ENCODE data around the gene SMARCE1.

The SMARCE1 gene

DNA sequence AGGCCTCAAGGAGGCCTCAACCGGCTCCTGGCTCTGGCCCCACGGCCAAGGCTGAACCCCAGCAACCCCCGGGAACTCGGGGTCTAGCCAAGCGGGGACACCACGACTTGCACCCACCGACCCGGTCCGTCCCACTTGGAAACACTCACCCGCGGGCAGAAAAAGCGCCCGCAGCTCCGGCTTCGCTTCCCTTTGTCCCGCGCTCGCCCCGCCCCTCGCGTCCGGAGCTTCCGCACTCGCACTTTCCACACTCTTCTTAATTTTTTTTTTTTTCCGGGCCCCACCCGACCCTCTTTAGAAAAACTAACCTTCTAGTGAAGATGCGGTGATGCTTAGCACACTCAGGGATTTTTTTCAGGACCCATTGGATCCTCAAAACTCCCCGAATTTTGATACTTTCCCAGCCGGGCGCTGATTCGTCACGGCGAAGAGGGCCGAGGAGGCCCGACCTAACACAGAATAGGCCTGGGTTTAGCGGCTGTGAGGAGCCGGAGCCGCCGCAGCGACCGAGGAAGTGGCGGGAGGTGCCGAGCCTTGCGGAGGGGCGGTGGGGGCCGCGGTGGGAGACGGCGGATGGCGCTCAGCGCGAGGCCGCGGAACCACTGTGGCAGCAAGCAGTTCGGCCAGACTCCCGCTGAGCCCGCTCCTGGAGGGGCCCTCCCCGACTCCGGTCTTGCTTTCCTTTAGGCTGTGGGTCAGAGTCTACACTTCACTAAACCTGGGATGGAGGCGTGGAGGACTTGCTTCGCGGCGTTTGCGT, at the start of gene SMARCE1:
Gene SMARCE1 (minus strand): TSS at position 195 of the 760 bp plus-strand sequence. CDS start 2,016 bp downstream, outside the sequence.
- DNase-seq (ENCODE audit: low read depth in 3 of 3) = peak; percentile 39 to 64 (median 46)

DNA sequence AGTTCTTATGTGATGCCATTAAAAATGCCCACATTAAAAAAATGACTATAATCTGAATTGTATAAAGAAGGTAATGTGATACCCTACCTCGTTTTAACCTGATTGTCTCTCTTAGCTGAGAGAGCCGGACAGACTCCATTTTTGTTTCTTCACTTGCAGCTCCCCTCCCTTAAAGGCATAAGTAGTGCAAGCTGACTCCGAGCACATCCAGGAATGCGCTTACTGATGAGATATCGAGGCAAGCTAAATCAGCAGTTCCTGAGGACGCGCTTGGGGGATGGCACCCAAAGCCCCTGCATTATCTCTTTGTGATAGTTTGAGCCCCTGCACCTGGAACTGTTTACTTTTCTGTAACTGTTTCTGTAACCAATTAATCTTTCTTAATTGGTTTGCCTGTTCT, 49.7 kb upstream of the SMARCE1 start:
- no peak for DNase-seq (ENCODE audit: low read depth in 3 of 3)

- no peak for DNase-seq (ENCODE audit: low read depth in 3 of 3)
These were observed 49.0 kb upstream of the SMARCE1 start for GRCh38 chr17:40696651-40697072.

DNA sequence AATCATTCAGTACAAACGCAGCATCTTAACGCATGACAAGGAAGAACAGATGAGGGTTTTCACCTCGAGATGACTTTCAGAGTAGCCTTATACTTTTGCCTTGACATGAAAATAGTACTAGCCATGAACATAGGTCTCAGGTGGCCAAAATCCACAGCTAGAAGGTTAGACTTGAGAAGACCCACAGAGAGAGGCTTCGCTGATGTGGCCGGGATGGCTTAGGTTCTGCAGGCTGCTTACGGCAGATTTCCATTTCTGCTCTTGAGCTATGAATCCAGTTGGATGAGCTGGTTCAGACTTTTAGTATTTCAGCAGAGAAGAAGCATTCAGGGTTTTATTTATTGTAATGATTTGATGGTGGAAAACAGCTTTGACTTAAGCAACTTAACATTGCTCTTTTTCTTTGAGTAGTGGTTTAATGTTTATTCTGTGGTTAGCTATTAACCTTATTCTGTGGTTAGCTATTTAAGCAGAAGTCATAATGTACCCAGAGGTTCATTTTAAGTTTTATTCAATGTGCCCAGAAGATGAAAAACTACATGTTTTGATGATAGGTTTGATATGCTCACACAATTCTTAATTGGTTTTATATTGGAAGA, 48.4 kb upstream of the SMARCE1 start:
- DNase-seq (ENCODE audit: low read depth in 3 of 3) = no peak

- no peak for DNase-seq (ENCODE audit: low read depth in 3 of 3)
These were observed 47.0 kb upstream of the SMARCE1 start for GRCh38 chr17:40694584-40694983.

DNA sequence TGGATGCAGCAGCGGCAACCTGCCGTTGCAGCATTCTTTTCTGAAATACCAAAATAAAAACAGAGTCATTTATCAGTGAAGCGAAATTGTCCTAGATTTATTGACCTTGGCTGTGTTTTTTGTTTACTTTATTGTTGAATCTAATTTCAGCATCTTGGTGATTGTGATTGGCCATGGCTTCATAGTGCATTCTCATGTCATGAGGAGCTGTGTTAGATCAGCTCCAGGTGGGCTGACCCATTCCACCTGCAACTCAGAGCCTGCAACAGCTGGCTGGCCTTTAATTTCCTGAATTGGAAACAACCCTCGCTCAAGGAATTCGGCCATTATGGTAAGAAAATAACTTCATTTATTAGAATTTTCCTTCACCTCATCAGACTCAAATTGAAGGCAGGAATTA, 39.5 kb upstream of the SMARCE1 start:
- no peak for DNase-seq (ENCODE audit: low read depth in 3 of 3)

- DNase-seq (ENCODE audit: low read depth in 3 of 3) = no peak
These were observed 38.6 kb upstream of the SMARCE1 start for GRCh38 chr17:40686192-40686591.

- no peak for DNase-seq (ENCODE audit: low read depth in 3 of 3)
These were observed 33.4 kb upstream of the SMARCE1 start for GRCh38 chr17:40680998-40681397.

GRCh38 chr17:40679523-40679907, 31.9 kb upstream of the SMARCE1 start:
- DNase-seq (ENCODE audit: low read depth in 3 of 3) = no peak

- no peak for DNase-seq (ENCODE audit: low read depth in 3 of 3)
These were observed 31.4 kb upstream of the SMARCE1 start for GRCh38 chr17:40678902-40679522.

DNA sequence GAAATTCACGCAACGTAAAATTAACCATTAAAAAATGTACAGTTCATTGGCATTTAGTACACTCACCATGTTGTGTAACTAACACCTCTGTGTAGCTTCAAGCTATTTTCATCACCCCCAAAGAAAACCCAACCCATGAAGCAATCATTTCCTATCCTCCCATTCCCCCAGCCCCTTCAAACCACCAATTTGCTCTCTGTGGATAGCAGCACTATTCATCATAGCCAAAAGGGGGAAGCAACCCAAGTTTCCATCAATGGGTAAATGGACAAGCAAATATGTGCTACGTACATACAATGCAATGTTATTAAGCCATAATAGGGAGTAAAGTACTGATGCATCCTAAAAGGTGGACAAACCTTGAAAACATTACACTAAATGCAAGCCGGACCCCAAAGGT, 28.3 kb upstream of the SMARCE1 start:
- DNase-seq (ENCODE audit: low read depth in 3 of 3) = no peak

GRCh38 chr17:40672654-40673053, 25.0 kb upstream of the SMARCE1 start:
- DNase-seq (ENCODE audit: low read depth in 3 of 3) = no peak

DNA sequence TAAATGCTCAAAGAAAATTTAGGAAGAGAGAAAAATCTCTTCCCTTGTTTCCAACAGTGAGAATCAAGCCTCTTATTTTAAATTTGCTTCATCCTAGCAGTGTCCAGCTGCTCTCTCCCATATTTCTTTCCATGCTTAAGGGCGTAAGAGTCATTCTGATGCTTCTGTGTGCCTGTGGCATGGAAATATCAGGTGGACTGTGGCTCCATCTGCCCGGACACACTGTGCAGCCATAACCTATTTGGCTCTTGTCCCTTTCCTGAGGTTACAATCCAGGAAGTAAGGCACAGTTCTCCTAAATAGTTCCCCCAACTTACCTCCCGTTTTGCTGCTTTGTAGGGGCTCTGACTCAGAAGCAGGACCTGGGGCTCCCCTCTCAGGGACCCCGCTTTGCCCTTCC, 23.7 kb upstream of the SMARCE1 start:
- no peak for DNase-seq (ENCODE audit: low read depth in 3 of 3)

GRCh38 chr17:40666331-40666730, 18.7 kb upstream of the SMARCE1 start:
- no peak for DNase-seq (ENCODE audit: low read depth in 3 of 3)

DNA sequence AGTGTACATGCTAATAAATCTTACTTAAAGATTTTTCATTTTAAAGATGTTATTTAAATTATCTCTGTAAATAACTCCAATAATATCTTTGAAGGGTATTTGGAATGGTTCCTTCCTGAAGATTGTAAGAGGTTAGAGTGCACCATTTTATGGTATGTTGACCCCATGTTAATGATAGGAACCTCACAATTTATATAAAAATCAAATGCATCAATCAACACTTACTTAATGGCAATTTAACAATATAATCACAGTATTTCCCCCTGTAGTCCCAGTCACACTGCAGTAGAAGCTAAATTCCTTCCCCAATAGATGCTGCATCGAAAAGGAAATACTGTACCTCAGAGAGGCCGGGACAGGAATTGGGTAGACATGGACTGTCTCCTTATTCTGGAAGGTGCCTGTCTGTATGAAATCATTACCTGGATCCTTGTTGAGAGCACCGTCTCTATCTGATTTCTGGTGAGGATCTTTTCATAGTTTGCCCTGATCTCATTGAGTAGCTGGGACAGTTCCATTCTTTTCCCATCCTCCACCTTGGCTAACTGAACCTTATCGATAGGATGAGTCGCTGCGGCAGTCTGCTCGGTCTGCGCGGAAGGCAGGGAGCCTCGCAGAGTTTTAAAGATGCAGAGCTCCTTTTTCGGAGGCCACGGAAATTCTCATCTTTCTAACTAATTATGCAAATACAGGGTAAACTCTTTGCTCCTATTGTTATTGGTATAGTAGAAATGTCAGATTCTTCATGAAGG, 17.1 kb upstream of the SMARCE1 start, which contains the start of gene KRT222:
Gene KRT222 (minus strand): TSS at position 596 of the 752 bp plus-strand sequence. CDS start 78 bp downstream, at position 518.
- no peak for DNase-seq (ENCODE audit: low read depth in 3 of 3)

- no peak for DNase-seq (ENCODE audit: low read depth in 3 of 3)
These were observed 15.6 kb upstream of the SMARCE1 start for GRCh38 chr17:40663252-40663651.

- no peak for DNase-seq (ENCODE audit: low read depth in 3 of 3)
These were observed 12.3 kb upstream of the SMARCE1 start for GRCh38 chr17:40659911-40660310.

DNA sequence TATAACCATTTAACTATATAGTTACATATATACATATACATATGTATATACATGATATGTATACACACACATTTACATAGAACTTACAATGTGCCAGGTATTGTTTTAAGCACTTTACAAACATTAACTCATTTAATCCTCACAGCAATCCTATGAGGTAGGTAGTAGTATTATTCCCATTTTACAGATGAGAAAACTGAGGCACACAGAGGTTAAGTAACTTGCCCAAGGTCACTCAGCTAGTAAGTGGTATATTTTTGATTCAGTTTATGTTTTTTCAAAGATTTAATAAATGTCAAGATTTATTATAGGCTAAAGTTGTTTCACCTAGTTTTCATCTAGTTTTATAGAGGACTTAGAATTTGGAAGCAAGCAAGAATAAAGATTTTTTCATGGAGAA, 10.8 kb upstream of the SMARCE1 start:
- DNase-seq (ENCODE audit: low read depth in 3 of 3) = no peak

GRCh38 chr17:40651939-40652338, 4.3 kb upstream of the SMARCE1 start:
- no peak for DNase-seq (ENCODE audit: low read depth in 3 of 3)

DNA sequence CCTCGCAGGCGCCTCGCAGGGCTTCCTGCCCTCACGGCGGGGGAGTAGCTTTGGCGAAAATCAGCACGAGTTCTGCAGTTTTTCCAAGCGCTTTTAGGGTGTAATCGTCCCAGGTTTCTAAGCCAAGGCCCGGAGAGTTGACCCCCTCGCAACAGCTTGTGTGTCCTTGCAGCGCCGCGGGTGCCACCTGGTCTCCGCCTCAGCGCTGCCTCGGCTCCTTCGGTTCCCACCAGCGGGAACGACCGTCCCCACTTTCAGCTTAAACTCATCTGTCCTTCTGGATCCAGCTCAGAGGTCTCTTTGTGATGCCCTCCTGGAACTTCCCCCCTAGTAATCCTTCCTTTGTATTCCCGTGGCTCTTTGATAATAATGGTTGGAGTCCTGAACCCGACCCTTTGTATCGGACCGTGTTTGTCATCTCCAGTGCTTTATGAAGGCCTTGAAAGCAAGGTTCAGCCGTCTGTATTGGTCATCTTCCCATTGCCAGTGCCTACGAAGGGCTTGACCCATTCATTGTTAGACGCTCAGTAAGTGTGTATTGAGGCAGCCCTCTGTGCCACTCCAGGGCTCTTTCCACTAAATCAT, 858 bp upstream of the SMARCE1 start:
- peak in 1 of 3 experiments; percentile 0 for DNase-seq (ENCODE audit: low read depth in 3 of 3)

DNA sequence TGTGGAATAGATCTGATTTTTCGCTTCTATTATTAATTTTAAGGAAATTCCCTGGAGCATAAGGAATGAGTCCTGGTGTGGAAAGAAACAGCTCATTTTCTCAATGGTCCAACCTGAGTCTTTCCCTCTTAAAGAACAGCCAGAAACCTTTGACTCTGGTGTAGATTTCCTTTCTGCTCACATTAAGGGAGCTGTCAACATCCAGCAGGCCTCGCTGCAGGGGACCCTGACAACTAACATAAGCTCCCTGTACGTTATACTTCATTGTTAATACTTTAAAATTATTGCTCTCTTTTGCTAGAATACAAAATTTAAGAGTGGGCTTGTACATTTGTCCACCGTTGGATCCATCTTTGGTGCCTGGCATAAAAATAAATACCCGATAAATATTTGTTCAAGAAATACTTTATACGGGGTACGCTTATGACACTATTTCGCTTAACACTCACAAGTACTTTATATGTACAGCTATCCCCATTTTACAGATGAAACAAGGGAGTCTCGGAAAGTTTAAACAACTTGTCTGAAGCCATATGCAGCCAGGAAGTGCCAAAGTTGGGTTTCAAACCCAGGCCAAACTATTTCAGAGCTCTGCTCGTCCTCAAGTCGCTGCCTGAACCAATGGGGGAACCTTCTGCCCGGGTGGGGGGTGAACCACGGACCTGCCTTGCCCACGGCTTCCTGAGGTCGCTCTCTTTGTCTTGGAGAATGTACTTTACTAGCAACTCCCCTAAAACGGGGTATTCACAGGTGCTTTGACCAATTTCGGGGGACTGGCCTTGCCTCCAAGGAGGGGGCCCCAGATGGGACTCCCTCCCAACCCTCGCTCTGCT, 611 bp downstream of the SMARCE1 start:
- no peak for DNase-seq (ENCODE audit: low read depth in 3 of 3)

Data from stimulated activated CD4-positive, alpha-beta T cell treated with anti-CD3 and anti-CD28 coated beads, TNF-alpha, amount 100 ng/mL, for 4 hours (primary cell).